PC-3 (cell line): ENCODE results near the gene PCDHGB5.

Experiments used
- EZH2 ChIP-seq: fragments of 300-600 bp; sonication (generic); IDR thresholded peaks from one replicate; pipeline ENCODE4 v1.6.1; 2017; ENCODE audit warnings: antibody characterized with exemption, mild to moderate bottlenecking, low read length; ENCODE audit not compliant: unreplicated experiment
- EZH2phosphoT487 ChIP-seq: fragments of 300-600 bp; sonication (generic); IDR thresholded peaks from 2 replicates; pipeline ENCODE4 v1.6.1; 2018; ENCODE audit warnings: mild to moderate bottlenecking, antibody characterized with exemption, low read length, borderline replicate concordance
- TF ChIP-seq, protein P1 (sequence below): fragments of 300-600 bp; sonication (generic); conservative IDR thresholded peaks from 2 replicates; pipeline ENCODE4 v1.5.1; 2017; ENCODE audit warnings: antibody characterized with exemption, low read depth, mild to moderate bottlenecking, low read length

DNA sequence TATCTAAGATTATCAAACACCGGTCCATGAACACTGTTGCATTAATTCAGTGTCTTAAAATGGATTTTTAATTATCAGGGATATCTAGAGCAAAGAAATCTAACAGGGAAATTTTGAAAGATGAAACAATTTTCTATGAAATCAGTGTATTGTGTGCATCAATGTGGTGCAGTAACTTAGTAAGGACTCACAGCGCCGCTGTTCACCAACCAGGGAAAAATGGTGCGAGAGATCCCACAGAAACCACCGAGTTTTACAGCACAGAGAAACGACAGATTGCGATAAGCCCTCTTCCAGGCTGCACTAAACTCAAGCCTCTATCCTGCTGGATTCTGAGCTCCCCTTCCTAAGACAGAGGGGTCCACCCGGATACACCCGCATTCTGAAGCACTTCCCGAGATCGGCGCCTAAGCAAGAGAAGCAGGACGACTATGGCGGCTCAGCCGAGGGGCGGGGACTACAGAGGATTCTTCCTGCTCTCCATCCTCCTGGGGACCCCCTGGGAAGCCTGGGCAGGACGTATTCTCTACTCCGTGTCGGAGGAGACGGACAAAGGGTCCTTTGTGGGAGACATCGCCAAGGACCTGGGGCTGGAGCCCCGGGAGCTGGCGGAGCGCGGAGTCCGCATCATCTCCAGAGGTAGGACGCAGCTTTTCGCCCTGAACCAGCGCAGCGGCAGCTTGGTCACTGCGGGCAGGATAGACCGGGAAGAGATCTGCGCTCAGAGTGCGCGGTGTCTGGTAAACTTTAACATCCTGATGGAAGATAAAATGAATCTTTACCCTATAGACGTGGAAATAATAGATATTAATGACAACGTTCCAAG lies 15.1 kb upstream of the PCDHGB5 start, which contains the start of gene PCDHGA7:
- TF ChIP-seq, protein P1, sequence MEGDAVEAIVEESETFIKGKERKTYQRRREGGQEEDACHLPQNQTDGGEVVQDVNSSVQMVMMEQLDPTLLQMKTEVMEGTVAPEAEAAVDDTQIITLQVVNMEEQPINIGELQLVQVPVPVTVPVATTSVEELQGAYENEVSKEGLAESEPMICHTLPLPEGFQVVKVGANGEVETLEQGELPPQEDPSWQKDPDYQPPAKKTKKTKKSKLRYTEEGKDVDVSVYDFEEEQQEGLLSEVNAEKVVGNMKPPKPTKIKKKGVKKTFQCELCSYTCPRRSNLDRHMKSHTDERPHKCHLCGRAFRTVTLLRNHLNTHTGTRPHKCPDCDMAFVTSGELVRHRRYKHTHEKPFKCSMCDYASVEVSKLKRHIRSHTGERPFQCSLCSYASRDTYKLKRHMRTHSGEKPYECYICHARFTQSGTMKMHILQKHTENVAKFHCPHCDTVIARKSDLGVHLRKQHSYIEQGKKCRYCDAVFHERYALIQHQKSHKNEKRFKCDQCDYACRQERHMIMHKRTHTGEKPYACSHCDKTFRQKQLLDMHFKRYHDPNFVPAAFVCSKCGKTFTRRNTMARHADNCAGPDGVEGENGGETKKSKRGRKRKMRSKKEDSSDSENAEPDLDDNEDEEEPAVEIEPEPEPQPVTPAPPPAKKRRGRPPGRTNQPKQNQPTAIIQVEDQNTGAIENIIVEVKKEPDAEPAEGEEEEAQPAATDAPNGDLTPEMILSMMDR = no peak
- TF ChIP-seq EZH2phosphoT487 (no peak), EZH2 (no peak)
